ENCODE data around the gene DSCAML1.
"Not testable (repeated sequence)": the region's sequence is repeated elsewhere in the genome, so short reads cannot be mapped to it uniquely, and the experiment has no call there.

Gene DSCAML1

GRCh38 chr11:117765068-117765467, 31.9 kb downstream of the DSCAML1 start:
- DNase-seq (ENCODE audit: low spot score in 2 of 2): no peak
- Histone ChIP-seq H3K4me3 (no peak overlapping the region), H3K36me3 (replicated peaks) (no peaks in the 10 kb centered on the region), H3K4me1 (no peaks in the 10 kb centered on the region), H3K9me3 (no peaks in the 10 kb centered on the region), H3K27me3 (ENCODE audit: low read depth) (peaks cover 15% of the 10 kb centered on the region)
- in situ Hi-C loops (cut with MboI; ENCODE audit: low sequenced_read_pairs): no loop called here

DNA sequence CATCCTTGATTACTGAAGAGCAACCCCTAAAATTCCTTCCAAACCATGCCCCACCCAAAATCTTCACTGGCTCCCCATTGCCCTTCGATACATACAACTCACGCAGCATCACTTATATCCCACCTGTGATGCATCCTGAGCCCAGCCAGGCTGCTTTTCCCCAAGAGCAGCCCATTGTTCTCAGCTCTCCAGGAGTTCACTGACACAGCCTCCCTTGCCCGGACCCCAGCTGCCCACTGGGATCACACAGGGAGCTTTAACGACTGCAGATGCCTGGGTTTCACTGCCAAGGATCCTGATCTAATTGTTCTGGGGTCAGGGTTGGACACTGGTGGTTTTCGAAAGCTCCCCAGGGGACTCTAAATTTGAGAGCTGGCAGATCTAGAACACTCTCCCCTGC, 33.6 kb downstream of the DSCAML1 start:
- H3K4me1 ChIP-seq; H3K9me3 ChIP-seq; DNase-seq (ENCODE audit: low spot score in 2 of 2); H3K4me3 ChIP-seq; in situ Hi-C loops (cut with MboI; ENCODE audit: low sequenced_read_pairs); H3K36me3 ChIP-seq (replicated peaks): not testable (repeated sequence)
- peaks cover 14% of the 10 kb centered on the region for H3K27me3 ChIP-seq (ENCODE audit: low read depth)

GRCh38 chr11:117761993-117762392, 35.0 kb downstream of the DSCAML1 start:
- Histone ChIP-seq H3K27me3 (ENCODE audit: low read depth) (peaks cover 6% of the 10 kb centered on the region; the same call in 1 of the 2 replicates), H3K4me3 (no peak overlapping the region), H3K36me3 (replicated peaks) (no peaks in the 10 kb centered on the region), H3K9me3 (no peaks in the 10 kb centered on the region), H3K4me1 (no peaks in the 10 kb centered on the region)
- DNase-seq (ENCODE audit: low spot score in 2 of 2): no peak
- in situ Hi-C loops (cut with MboI; ENCODE audit: low sequenced_read_pairs): no loop called here

DNA sequence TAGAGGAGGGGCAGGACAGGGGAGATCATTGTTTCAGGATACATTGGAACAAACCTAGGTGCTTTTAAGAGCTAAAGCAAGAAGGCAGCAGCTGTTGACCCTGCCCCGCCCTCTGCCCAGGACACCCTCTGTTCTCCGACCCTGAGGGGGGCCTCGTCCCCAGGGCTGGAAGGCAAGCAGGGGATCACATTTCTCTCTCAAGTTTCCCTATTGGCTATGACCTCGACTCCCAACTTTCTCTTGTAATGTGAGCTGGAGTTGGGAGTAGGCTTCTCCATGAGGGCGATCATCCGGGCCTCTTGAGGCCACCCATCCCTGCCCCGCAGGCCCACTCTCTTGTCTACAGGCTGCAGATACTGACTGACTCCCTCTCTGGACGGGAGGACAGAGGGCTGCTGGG, 37.7 kb downstream of the DSCAML1 start:
- no peak for DNase-seq (ENCODE audit: low spot score in 2 of 2)
- in situ Hi-C loops (cut with MboI; ENCODE audit: low sequenced_read_pairs): no loop called here
- Histone ChIP-seq H3K36me3 (replicated peaks) (no peaks in the 10 kb centered on the region), H3K4me1 (no peaks in the 10 kb centered on the region), H3K4me3 (no peak overlapping the region), H3K9me3 (no peaks in the 10 kb centered on the region), H3K27me3 (ENCODE audit: low read depth) (peaks cover 9% of the 10 kb centered on the region; the same call in 1 of the 2 replicates)

DNA sequence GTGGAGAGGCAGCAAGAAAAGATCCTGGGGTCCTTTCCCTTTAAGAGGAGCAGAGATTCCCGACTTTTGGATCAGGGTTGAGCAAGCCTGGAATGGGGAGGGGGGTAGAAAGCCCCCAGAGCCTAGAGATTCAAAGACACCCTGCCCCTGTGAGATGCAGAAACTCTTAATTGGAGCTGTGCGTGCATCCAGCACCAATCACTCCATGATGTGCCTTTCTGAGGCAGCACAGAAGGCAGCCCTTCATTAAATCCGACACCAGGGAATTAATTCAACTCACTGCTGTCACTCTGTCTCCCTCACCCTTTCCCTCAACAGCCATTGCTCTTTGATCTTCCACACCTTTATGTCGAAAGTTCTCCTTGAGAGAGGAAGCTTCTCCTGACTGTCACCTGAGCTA, 43.0 kb downstream of the DSCAML1 start:
- no peak overlapping the region for H3K4me3 ChIP-seq
- in situ Hi-C loops (cut with MboI; ENCODE audit: low sequenced_read_pairs): no loop called here

DNA sequence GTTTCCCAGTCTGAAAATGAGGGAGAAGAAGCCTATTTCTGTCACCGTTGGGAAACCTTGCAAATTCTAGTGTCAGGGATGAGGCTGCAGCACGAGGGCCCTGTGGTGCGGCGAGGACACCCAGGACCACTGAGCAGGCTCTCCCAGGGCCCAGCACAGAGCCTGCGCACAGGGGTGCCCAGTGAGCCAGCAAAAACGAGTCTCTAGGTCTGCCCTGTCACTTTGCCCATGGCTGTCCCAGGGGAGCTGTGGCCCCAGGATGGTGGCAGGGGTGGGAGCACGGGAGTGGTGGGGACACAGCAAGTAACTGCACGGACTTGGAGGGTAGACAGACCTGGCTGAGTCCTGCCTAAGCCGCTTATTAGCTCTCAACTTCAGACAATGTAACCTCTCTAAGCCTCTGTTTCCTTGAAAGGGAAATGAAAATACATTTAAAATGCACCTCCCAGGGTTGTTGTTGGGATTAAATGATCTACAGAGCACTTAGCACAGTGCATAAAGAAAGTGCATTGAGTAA, 44.2 kb downstream of the DSCAML1 start:
- Histone ChIP-seq H3K4me1 (peaks cover 5% of the 10 kb centered on the region), H3K4me3 (no peak overlapping the region), H3K9me3 (no peaks in the 10 kb centered on the region), H3K36me3 (replicated peaks) (no peaks in the 10 kb centered on the region), H3K27me3 (ENCODE audit: low read depth) (peaks cover 11% of the 10 kb centered on the region; the same call in 1 of the 2 replicates)
- in situ Hi-C loops (cut with MboI; ENCODE audit: low sequenced_read_pairs): no loop called here
- peak; percentile 18 to 41 for DNase-seq (ENCODE audit: low spot score in 2 of 2)

More for the DNA sequence above, 43.0 kb downstream of the DSCAML1 start:
- DNase-seq (ENCODE audit: low spot score in 2 of 2): no peak
- Histone ChIP-seq H3K4me1 (peaks cover 5% of the 10 kb centered on the region), H3K9me3 (no peaks in the 10 kb centered on the region), H3K36me3 (replicated peaks) (no peaks in the 10 kb centered on the region), H3K27me3 (ENCODE audit: low read depth) (peaks cover 9% of the 10 kb centered on the region; the same call in 1 of the 2 replicates)

GRCh38 chr11:117752071-117752470, 44.9 kb downstream of the DSCAML1 start:
- no peaks in the 10 kb centered on the region for H3K9me3 ChIP-seq
- DNase-seq (ENCODE audit: low spot score in 2 of 2): no peak
- H3K4me1 ChIP-seq: peaks cover 5% of the 10 kb centered on the region
- H3K27me3 ChIP-seq (ENCODE audit: low read depth): peaks cover 10% of the 10 kb centered on the region; the same call in 1 of the 2 replicates
- H3K4me3 ChIP-seq: no peak overlapping the region
- in situ Hi-C loops (cut with MboI; ENCODE audit: low sequenced_read_pairs): no loop called here
- no peaks in the 10 kb centered on the region for H3K36me3 ChIP-seq (replicated peaks)

DNA sequence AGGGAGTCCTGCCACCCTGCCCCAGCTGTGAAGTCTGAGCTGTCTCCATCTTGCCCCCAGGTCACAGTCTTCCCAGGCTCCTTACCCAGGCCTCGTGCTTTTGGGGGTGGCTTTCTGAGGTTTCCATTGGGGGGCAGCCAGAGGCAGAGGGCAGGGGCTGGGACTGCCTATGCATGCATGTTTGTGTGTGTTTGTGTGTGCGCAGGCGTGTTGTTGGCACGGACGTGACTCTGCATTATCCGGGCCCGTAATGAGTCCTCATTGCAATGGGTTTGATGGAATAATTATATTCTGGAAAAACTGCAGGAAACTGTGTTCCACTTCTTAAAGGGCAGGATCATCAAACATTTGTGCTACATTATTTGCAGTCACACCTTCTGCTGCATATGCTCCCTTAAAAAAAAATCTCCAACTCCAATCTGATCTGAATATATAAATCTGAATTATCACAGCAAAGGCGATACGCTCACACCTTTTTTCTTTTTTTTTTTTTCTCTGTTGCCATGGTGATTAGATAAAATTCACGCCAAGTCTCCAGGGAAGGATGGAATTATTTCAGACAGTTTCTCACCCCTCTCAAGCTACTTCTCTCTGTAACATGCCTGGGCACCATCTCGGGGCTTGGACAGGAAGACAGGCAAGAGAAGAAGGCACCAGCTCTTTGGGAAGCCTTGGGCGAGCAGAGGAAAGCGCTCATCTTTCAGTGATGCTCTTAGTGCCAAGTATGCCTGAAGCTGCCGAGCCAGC, 45.9 kb downstream of the DSCAML1 start:
- in situ Hi-C loops (cut with MboI; ENCODE audit: low sequenced_read_pairs): no loop called here
- peaks cover 2% of the 10 kb centered on the region; the same call in 1 of the 2 replicates for H3K27me3 ChIP-seq (ENCODE audit: low read depth)
- no peaks in the 10 kb centered on the region for H3K9me3 ChIP-seq

GRCh38 chr11:117750357-117750756, 46.7 kb downstream of the DSCAML1 start:
- in situ Hi-C loops (cut with MboI; ENCODE audit: low sequenced_read_pairs): no loop called here
- peaks cover 5% of the 10 kb centered on the region for H3K4me1 ChIP-seq
- peaks cover 2% of the 10 kb centered on the region; the same call in 1 of the 2 replicates for H3K27me3 ChIP-seq (ENCODE audit: low read depth)
- no peaks in the 10 kb centered on the region for H3K9me3 ChIP-seq
- H3K36me3 ChIP-seq (replicated peaks): no peaks in the 10 kb centered on the region
- DNase-seq (ENCODE audit: low spot score in 2 of 2): no peak
- no peak overlapping the region for H3K4me3 ChIP-seq

More for the DNA sequence above, 45.9 kb downstream of the DSCAML1 start:
- Histone ChIP-seq H3K4me1 (peaks cover 5% of the 10 kb centered on the region), H3K36me3 (replicated peaks) (no peaks in the 10 kb centered on the region), H3K4me3 (no peak overlapping the region)
- DNase-seq (ENCODE audit: low spot score in 2 of 2): no peak

DNA sequence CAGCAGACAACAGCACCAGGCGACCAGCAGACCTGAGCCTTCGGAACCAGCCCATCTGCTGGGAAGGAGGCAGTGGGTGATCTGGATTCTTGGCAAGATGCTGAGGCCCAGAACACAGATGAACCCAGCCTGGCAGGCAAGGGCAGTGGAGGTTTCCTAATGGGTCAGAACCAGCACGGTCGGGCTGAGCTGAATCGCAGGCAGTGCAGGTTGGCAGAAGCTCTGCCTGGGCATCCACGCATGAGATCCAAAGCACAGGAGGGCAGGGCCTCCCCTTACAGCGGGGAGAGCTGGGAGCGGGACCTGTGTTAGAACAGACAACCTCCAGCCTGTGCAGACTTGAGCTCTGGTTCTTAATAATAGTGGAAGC, 47.5 kb downstream of the DSCAML1 start:
- Histone ChIP-seq H3K27me3 (ENCODE audit: low read depth) (0 out of 2 replicates have a peak, but pooled peaks cover 2% of the 10 kb centered on the region), H3K4me3 (no peak overlapping the region), H3K4me1 (peaks cover 5% of the 10 kb centered on the region), H3K36me3 (replicated peaks) (no peaks in the 10 kb centered on the region), H3K9me3 (no peaks in the 10 kb centered on the region)
- in situ Hi-C loops (cut with MboI; ENCODE audit: low sequenced_read_pairs): no loop called here
- DNase-seq (ENCODE audit: low spot score in 2 of 2): no peak

- 0 out of 2 replicates have a peak, but pooled peaks cover 2% of the 10 kb centered on the region for H3K27me3 ChIP-seq (ENCODE audit: low read depth)
- no peaks in the 10 kb centered on the region for H3K9me3 ChIP-seq
- in situ Hi-C loops (cut with MboI; ENCODE audit: low sequenced_read_pairs): no loop called here
- DNase-seq (ENCODE audit: low spot score in 2 of 2): no peak
- no peak overlapping the region for H3K4me3 ChIP-seq
- peaks cover 5% of the 10 kb centered on the region for H3K4me1 ChIP-seq
- H3K36me3 ChIP-seq (replicated peaks): no peaks in the 10 kb centered on the region
Measured at GRCh38 chr11:117748771-117749540, 48.1 kb downstream of the DSCAML1 start.

DNA sequence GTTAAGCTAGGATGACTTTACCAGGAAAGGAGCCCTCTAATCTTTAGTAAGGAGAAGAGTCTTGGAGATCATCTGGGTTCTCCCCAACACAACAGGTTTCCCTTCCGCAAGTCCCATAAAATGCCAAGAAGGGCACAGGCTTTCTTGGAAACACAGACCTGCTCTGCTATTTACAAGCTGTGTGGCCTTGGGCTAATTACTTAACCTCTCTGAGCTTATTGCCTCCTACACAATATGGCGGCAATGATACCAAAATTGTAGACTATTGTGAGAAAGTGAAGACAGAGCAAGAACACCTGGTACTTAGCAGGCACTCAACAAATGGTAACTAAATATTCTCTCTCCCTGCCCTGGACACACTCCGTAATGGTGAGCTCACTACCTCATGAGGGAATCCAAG, 49.1 kb downstream of the DSCAML1 start:
- no peaks in the 10 kb centered on the region for H3K36me3 ChIP-seq (replicated peaks)
- DNase-seq (ENCODE audit: low spot score in 2 of 2): no peak
- H3K9me3 ChIP-seq: no peaks in the 10 kb centered on the region
- H3K4me3 ChIP-seq: no peak overlapping the region
- 0 out of 2 replicates have a peak, but pooled peaks cover 2% of the 10 kb centered on the region for H3K27me3 ChIP-seq (ENCODE audit: low read depth)
- H3K4me1 ChIP-seq: no peaks in the 10 kb centered on the region
- in situ Hi-C loops (cut with MboI; ENCODE audit: low sequenced_read_pairs): no loop called here

DNA sequence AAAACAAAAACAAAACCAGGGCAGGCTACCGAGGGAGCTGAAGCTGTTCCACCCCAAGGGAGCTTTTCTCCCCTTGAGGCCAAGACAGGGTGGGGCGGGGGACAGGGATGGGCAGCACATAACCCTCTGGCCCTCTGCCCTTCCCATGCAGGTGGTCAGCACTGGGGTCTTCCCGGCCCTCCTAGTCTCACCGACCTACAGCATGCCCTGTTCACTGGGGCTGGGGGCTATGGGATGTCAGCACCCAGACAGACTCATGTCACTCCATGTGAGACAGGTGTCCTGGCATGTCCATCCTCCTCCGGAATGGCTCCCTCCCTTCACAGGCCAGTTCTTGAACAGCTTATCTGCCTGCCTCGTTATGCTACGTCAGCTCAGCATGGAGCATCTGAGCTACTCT, 51.7 kb downstream of the DSCAML1 start:
- in situ Hi-C loops (cut with MboI; ENCODE audit: low sequenced_read_pairs): no loop called here
- Histone ChIP-seq H3K9me3 (no peaks in the 10 kb centered on the region; the same call in 1 of the 2 replicates), H3K4me3 (no peak overlapping the region), H3K36me3 (replicated peaks) (no peaks in the 10 kb centered on the region), H3K27me3 (ENCODE audit: low read depth) (0 out of 2 replicates have a peak, but pooled peaks cover 2% of the 10 kb centered on the region), H3K4me1 (no peaks in the 10 kb centered on the region)
- no peak for DNase-seq (ENCODE audit: low spot score in 2 of 2)

Measured in HAP-1 (cell line).